GM18526 (cell line): Measurements from ENCODE around the gene GCN1.

ENCODE experiments used
- POLR2A ChIP-seq: IDR thresholded peaks from 3 replicates; pipeline ENCODE4 v1.6.1; 2011; ENCODE audit not compliant: insufficient read length; ENCODE audit errors: extremely low read depth

Gene GCN1

GRCh38 chr12:120093336-120093591 lies 101.3 kb downstream of the GCN1 start:
- no peak for TF ChIP-seq POLR2A

GRCh38 chr12:120092551-120093335 lies 101.8 kb downstream of the GCN1 start:
- no peak for TF ChIP-seq POLR2A

GRCh38 chr12:120091371-120092090 lies 103.0 kb downstream of the GCN1 start:
- TF ChIP-seq POLR2A, result no peak

- no peak for TF ChIP-seq POLR2A
These were observed 103.8 kb downstream of the GCN1 start for GRCh38 chr12:120090626-120091295.

- TF ChIP-seq POLR2A, result no peak
These were observed 104.3 kb downstream of the GCN1 start for GRCh38 chr12:120090206-120090605.

GRCh38 chr12:120089796-120090195 lies 104.7 kb downstream of the GCN1 start:
- TF ChIP-seq POLR2A, result no peak

GRCh38 chr12:120089105-120089504 lies 105.4 kb downstream of the GCN1 start:
- TF ChIP-seq POLR2A, result no peak

- TF ChIP-seq POLR2A, result peak; percentile 30
These were observed 107.5 kb downstream of the GCN1 start for GRCh38 chr12:120086801-120087621.

GRCh38 chr12:120085920-120086645 lies 108.4 kb downstream of the GCN1 start:
- no peak for TF ChIP-seq POLR2A

- TF ChIP-seq POLR2A, result no peak
These were observed 112.9 kb downstream of the GCN1 start for GRCh38 chr12:120081641-120082040.

- TF ChIP-seq POLR2A, result no peak
These were observed 114.8 kb downstream of the GCN1 start for GRCh38 chr12:120079411-120080400.

- no peak for TF ChIP-seq POLR2A
These were observed 115.6 kb downstream of the GCN1 start for GRCh38 chr12:120078868-120079267.

GRCh38 chr12:120077260-120077659 lies 117.3 kb downstream of the GCN1 start:
- no peak for TF ChIP-seq POLR2A
